Panc1 (cell line): ENCODE measurements around the gene MAJIN. TPM values are rescaled to one million over a fixed set of nuclear protein-coding genes. Genes with fewer than 3 reads are reported as not detected.

Source experiments
- ATAC-seq: fragments of 200-7000 bp; cut with Tn5 transposase; 2 replicates; pipeline ENCODE4 v1.9.1; 2020; ENCODE audit warnings: mild to moderate bottlenecking, moderate library complexity
- BruUV-seq: library from RNA; stranded (reverse); fragments of 400-500 nt; replicated peaks from 2 replicates; lab custom pipeline; 2021; lab: Mats Ljungman, UMichigan
- CTCF ChIA-PET: fragments of 300-600 bp; sonication (Branson Sonifier 250); formaldehyde crosslinking; loops from one replicate; lab custom pipeline; 2022; ENCODE audit warnings: antibody characterized with exemption; lab: Charles Lee
- POLR2A ChIA-PET: fragments of 300-600 bp; sonication (Branson Sonifier 250); formaldehyde crosslinking; loops from one replicate; lab custom pipeline; 2022; ENCODE audit warnings: antibody characterized with exemption; lab: Charles Lee
- DNase-seq: peaks from one replicate; pipeline ENCODE4 v3.0.0-alpha.2; 2010; ENCODE audit warnings: low read depth, low spot score
- H3K27ac ChIP-seq: 2 replicates; pipeline ENCODE4 v1.5.1; 2011; ENCODE audit warnings: mild to moderate bottlenecking, low read length, inconsistent platforms
- H3K27me3 ChIP-seq: fragments of 200-500 bp; sonication (Bioruptor generic); 2 replicates; pipeline ENCODE4 v1.6.0; 2014; ENCODE audit warnings: low read length, inconsistent platforms; ENCODE audit not compliant: control insufficient read depth, insufficient read depth
- H3K36me3 ChIP-seq: fragments of 200-500 bp; sonication (Bioruptor generic); 2 replicates; pipeline ENCODE4 v1.5.1; 2014; ENCODE audit warnings: inconsistent platforms, mild to moderate bottlenecking, low read length, moderate library complexity; ENCODE audit not compliant: control insufficient read depth, insufficient read depth
- H3K4me1 ChIP-seq: 2 replicates; pipeline ENCODE4 v1.5.1; 2011; ENCODE audit warnings: inconsistent platforms, mild to moderate bottlenecking, low read length, moderate library complexity; ENCODE audit not compliant: control insufficient read depth, insufficient read depth
- H3K4me3 ChIP-seq, 2 experiments: 2 replicates each; pipeline ENCODE4 v1.5.1; 2011 to 2012; ENCODE audit warnings: low read depth in 2 of 2, low read length in 2 of 2, mild to moderate bottlenecking in 2 of 2, inconsistent platforms in 1 of 2, moderate library complexity in 1 of 2
- H3K9me3 ChIP-seq: fragments of 200-500 bp; sonication (Bioruptor generic); 2 replicates; pipeline ENCODE4 v1.5.1; 2014; ENCODE audit warnings: low read depth, mild to moderate bottlenecking, inconsistent platforms, low read length, moderate library complexity; ENCODE audit not compliant: control insufficient read depth, insufficient read depth
- CTCF ChIP-seq: fragments of 450-650 bp; IDR thresholded peaks from 2 replicates; pipeline ENCODE4 v1.5.1; 2017; ENCODE audit warnings: mild to moderate bottlenecking
- POLR2AphosphoS5 ChIP-seq: IDR thresholded peaks from 2 replicates; pipeline ENCODE4 v1.6.1; 2012; ENCODE audit warnings: mild to moderate bottlenecking, low read depth, low read length, moderate library complexity
- SIN3A ChIP-seq: IDR thresholded peaks from 2 replicates; pipeline ENCODE4 v1.6.1; 2012; ENCODE audit warnings: low read depth, mild to moderate bottlenecking, low read length, moderate library complexity, borderline replicate concordance; ENCODE audit not compliant: insufficient read depth
- TCF7L2 ChIP-seq: IDR thresholded peaks from 2 replicates; pipeline ENCODE4 v1.6.1; 2011; ENCODE audit warnings: mild to moderate bottlenecking, low read depth, low read length, inconsistent platforms
- in situ Hi-C: cut with HindIII; loops from 2 replicates; pipeline ENCODE4 v1.10.0; 2016; ENCODE audit warnings: low sequenced_read_pairs, low pct_unique_long_range_greater_than_20kb
- intact Hi-C: fragments of 100-400 bp; cut with micrococcal nuclease; formaldehyde crosslinking; loops from one replicate; pipeline ENCODE4 v1.10.0; 2022; ENCODE audit not compliant: unreplicated experiment
- total RNA-seq: library from RNA; stranded (reverse); gene quantifications from one replicate; pipeline ENCODE4 v1.2.1, GENCODE V29; 2021; ENCODE audit not compliant: unreplicated experiment
- TF ChIP-seq, protein P1 (sequence below), 2 experiments: IDR thresholded peaks; 2 replicates each; pipeline ENCODE4 v1.6.1; 2011 to 2012; ENCODE audit warnings: low read depth in 2 of 2, control low read depth in 1 of 2, low read length in 1 of 2, mild to moderate bottlenecking in 1 of 2, moderate library complexity in 1 of 2; ENCODE audit not compliant: insufficient read depth in 1 of 2

Gene MAJIN
- total RNA-seq, 1 experiment from 2014 or later, result not detected

DNA sequence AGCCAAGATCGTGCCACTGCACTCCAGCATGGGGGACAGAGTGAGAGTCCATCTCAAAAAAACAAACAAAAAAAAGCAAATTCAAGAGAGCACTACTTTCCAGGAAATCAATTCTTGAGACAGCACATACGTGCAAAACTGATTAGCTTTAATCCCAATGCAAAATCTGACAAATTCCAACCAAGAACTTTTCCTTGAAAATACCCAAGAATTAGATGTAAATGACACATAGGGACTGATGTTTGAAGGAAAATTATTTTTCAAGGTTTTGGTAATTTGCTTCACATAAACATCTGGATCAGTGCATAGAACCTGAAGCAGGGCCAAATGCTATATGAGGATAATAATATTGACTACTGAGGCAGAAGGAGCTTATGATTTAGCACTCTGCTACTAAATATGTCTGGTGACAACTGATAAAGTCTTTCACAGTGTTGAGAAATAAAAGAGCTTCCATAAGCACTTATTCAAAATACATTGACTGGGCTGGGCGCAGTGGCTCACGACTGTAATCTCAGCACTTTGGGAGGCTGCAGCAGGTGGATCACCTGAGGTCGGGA, 8.8 kb downstream of the MAJIN start:
- intact Hi-C loops (no loop called here), in situ Hi-C loops (no loop called here)
- TF ChIP-seq SIN3A (no peak), POLR2AphosphoS5 (no peak), TCF7L2 (no peak), CTCF (no peak)
- TF ChIP-seq, protein P1, sequence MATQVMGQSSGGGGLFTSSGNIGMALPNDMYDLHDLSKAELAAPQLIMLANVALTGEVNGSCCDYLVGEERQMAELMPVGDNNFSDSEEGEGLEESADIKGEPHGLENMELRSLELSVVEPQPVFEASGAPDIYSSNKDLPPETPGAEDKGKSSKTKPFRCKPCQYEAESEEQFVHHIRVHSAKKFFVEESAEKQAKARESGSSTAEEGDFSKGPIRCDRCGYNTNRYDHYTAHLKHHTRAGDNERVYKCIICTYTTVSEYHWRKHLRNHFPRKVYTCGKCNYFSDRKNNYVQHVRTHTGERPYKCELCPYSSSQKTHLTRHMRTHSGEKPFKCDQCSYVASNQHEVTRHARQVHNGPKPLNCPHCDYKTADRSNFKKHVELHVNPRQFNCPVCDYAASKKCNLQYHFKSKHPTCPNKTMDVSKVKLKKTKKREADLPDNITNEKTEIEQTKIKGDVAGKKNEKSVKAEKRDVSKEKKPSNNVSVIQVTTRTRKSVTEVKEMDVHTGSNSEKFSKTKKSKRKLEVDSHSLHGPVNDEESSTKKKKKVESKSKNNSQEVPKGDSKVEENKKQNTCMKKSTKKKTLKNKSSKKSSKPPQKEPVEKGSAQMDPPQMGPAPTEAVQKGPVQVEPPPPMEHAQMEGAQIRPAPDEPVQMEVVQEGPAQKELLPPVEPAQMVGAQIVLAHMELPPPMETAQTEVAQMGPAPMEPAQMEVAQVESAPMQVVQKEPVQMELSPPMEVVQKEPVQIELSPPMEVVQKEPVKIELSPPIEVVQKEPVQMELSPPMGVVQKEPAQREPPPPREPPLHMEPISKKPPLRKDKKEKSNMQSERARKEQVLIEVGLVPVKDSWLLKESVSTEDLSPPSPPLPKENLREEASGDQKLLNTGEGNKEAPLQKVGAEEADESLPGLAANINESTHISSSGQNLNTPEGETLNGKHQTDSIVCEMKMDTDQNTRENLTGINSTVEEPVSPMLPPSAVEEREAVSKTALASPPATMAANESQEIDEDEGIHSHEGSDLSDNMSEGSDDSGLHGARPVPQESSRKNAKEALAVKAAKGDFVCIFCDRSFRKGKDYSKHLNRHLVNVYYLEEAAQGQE (IDR thresholded peaks at IDR 0.05; ENCODE audit: insufficient read depth in 1 of 2, low read depth in 2 of 2, low read length in 1 of 2), result no peak
- CTCF ChIA-PET, result interaction anchor here (0.5 kb wide), 1 partner anchor 11 kb away, joined by 4 read pairs; no protein-coding TSS in a partner anchor
- ATAC-seq, result no peak
- POLR2A ChIA-PET, result interaction anchor here (0.5 kb wide), 1 partner anchor 16 kb away, joined by 15 read pairs; no protein-coding TSS in a partner anchor
- Histone ChIP-seq H3K9me3 (no peaks in the 10 kb centered on the region), H3K36me3 (no peaks in the 10 kb centered on the region), H3K4me1 (no peaks in the 10 kb centered on the region), H3K27ac (no peak overlapping the region), H3K27me3 (no peaks in the 10 kb centered on the region; the same call in 1 of the 2 replicates), H3K4me3 (no peak overlapping the region)
- DNase-seq, result no peak
- BruUV-seq, result no TSS peak

GRCh38 chr11:64960719-64961118, 11.2 kb downstream of the MAJIN start:
- no peaks in the 10 kb centered on the region for H3K4me1 ChIP-seq
- H3K27ac ChIP-seq, result no peak overlapping the region

More at GRCh38 chr11:64960719-64961118, 11.2 kb downstream of the MAJIN start:
- ATAC-seq, result no peak
- in situ Hi-C loops (no loop called here), intact Hi-C loops (no loop called here)
- H3K36me3 ChIP-seq, result no peaks in the 10 kb centered on the region
- no peaks in the 10 kb centered on the region for H3K9me3 ChIP-seq
- TF ChIP-seq SIN3A, result no peak
- TF ChIP-seq, protein P1 (IDR thresholded peaks at IDR 0.05; ENCODE audit: insufficient read depth in 1 of 2, low read depth in 2 of 2, low read length in 1 of 2), result no peak
- no peak for TF ChIP-seq POLR2AphosphoS5
- TF ChIP-seq TCF7L2, result no peak
- no peak for TF ChIP-seq CTCF
- ChIA-PET POLR2A (interaction anchor here (0.6 to 0.7 kb wide), 2 partner anchors 16 to 516 kb away, joined by 5 to 10 read pairs; no protein-coding TSS in a partner anchor), CTCF (no interaction called here)
- BruUV-seq, result no TSS peak
- H3K4me3 ChIP-seq, result no peak overlapping the region
- DNase-seq, result no peak
- no peaks in the 10 kb centered on the region; the same call in 1 of the 2 replicates for H3K27me3 ChIP-seq
